SW480 (cell line): ENCODE data around the gene POLR1B.
A peak's percentile ranks its signal among the peaks of the same experiment; 100 is the strongest.
"Not testable (repeated sequence)": the region's sequence is repeated elsewhere in the genome, so short reads cannot be mapped to it uniquely, and the experiment has no call there.

Experiments used
- DNase-seq: peaks from one replicate; pipeline ENCODE4 v3.0.0-alpha.2; 2016; ENCODE audit warnings: low spot score

The POLR1B gene

GRCh38 chr2:112600634-112601033 is 58.4 kb downstream of the POLR1B start:
- DNase-seq: no peak

DNA sequence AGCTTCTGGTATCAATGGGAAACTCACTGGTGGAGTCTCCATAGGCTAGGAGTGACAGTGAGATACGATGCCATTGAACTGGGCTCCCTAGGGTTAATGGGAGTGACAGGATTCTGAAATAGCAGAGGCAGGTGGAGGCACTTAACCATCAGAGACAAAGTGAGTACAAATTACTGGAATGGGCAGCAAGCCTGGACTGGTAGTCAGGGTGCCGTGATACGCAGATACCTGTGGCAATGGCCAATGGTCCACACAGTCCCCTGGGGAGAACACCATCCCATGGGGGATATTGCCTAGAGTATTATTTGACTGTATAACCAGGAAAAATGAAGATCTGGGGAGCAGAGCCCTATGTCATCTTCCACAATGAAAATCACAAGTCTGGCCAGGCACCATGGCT is 59.5 kb downstream of the POLR1B start:
- DNase-seq: no peak

- no peak for DNase-seq
These were observed 60.7 kb downstream of the POLR1B start for GRCh38 chr2:112602917-112603316.

GRCh38 chr2:112603731-112604130 is 61.5 kb downstream of the POLR1B start:
- no peak for DNase-seq

GRCh38 chr2:112604952-112605351 is 62.7 kb downstream of the POLR1B start:
- DNase-seq: no peak

DNA sequence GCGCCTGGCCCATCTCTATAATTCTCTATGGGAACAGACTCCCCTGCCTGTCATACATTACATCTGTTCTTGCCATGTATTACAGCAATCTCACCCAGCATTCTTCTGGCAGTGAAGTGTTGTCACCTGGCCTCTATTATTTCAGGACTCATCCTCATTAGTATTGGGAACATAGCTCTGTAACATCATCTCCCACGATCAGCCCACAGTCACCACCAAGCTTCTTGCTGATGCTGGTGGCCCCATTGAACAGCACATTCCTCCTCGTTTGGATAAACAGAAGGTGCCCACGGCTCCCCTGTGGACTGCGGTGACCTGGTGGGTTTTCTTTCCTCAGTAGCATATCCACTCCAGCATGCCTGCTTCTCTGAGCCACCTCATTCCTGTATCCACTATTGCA is 63.7 kb downstream of the POLR1B start:
- no peak for DNase-seq

DNA sequence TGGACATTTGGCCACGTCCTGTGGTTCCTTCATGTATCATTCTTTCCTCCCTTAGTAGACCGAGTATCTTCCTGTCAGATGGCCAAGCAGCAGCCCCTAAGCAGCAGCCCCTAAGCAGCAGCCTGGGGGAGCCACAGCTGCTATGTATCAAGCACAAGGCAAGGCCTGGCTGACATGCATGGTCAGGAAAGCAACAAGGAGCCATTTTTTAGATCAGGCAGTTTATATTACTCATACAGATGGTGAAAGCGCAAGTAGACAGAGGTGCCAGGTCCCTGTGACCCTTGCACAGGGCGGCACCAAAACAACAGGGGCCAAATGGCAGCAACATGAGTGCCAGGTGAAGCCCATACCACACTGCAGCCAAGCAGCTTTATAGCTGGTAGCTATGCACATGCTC is 64.3 kb downstream of the POLR1B start:
- no peak for DNase-seq

- DNase-seq: no peak
These were observed 65.6 kb downstream of the POLR1B start for GRCh38 chr2:112607680-112608438.

DNA sequence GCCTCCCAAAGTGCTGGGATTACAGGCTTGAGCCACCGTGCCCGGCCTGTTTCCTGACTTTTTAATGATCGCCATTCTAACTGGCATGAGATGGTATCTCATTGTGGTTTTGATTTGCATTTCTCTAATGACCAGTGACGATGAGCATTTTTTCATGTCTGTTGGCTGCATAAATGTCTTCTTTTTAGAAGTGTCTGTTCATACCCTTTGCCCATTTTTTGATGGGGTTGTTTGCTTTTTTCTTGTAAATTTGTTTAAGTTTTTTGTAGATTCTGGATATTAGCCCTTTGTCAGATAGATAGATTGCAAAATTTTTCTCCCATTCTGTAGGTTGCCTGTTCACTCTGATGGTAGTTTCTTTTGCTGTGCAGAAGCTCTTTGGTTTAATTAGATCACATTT is 67.1 kb downstream of the POLR1B start:
- not testable (repeated sequence) for DNase-seq

GRCh38 chr2:112612283-112612682 is 70.0 kb downstream of the POLR1B start:
- not testable (repeated sequence) for DNase-seq

- no peak for DNase-seq
These were observed 72.1 kb downstream of the POLR1B start for GRCh38 chr2:112614201-112614840.

DNA sequence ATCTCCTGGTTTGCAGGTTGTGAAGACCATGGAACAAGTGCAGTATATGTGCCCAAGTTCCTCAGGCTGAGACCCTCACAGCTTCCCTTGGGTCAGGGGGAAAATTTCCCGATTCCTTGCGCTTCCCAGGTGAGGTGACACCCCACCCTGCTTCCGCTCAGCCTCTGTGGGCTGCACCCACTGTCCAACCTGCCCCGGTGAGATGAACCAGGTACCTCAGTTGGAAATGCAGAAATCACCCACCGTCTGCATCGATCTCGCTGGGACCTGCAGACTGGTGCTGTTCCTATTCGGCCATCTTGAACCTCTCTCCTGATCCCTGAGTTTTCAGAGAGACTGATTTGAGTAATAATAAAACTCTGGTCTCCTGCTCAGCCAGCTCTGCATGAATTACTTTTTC is 72.8 kb downstream of the POLR1B start:
- no peak for DNase-seq

GRCh38 chr2:112615798-112616197 is 73.5 kb downstream of the POLR1B start:
- DNase-seq: not testable (repeated sequence)

- no peak for DNase-seq
These were observed 76.1 kb downstream of the POLR1B start for GRCh38 chr2:112618383-112618782.

DNA sequence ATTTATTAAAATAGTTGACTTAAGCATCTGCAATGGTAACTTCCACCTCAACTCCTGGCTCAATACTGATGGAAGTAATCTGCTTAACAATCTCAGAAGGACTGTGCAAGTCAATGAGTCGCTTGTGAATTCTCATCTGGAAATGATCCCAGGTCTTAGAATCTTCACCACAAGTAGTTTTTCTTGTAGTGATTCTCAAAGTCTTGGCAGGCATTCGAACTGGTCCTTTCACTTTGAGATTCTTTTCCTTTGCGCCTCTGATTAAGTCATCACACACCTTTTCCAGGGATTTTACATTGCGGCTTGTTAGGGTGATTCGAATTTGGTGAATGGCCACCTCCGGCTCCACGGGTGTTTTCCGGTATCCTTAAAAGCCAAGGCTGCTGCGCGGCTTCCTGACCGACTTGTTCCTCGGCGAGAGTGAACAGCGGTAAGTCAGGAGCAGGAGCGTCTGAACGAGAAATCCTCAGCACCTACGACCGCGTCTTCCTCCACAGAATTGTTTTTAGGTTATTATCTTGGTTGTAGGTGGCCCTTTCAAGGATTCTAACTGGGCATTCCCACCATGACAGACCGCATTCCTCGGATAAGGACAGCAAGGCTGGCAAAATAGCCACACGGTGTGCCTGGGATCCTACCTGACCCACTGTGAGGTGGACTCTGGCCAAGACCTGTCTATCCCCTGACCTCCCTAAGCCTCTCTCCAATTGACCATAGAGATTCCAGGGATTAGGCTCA is 79.7 kb downstream of the POLR1B start:
- no peak for DNase-seq

DNA sequence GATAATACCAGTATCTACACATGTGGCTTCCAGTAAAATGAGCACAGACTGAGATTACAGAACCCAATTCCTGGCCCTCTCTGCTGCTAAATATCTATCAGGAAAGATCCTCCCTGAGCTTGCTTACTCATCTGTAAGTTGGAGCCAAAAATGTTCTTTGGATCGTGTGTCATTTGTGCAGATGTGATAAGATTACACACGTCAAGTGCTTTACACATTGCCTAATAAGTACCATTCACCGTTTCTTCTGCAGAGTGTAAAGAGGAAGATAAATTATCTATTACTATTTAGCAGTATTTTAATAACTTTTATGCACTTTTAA is 80.2 kb downstream of the POLR1B start:
- DNase-seq: no peak

GRCh38 chr2:112623913-112624777 is 81.9 kb downstream of the POLR1B start:
- peak; percentile 78 for DNase-seq

- DNase-seq: no peak
These were observed 83.3 kb downstream of the POLR1B start for GRCh38 chr2:112625474-112626114.

- peak; percentile 76 for DNase-seq
These were observed 84.4 kb downstream of the POLR1B start for GRCh38 chr2:112626604-112627059.
